Breast epithelium (tissue), 3 donors: Measurements from ENCODE around the gene PFDN1.

Source experiments
- CTCF ChIP-seq, 3 donors: fragments of 450-650 bp; IDR thresholded peaks; one replicate each; pipeline ENCODE4 v1.5.1; 2016 to 2017; ENCODE audit warnings: antibody characterized with exemption in 3 of 3, mild to moderate bottlenecking in 3 of 3, moderate library complexity in 3 of 3
- POLR2A ChIP-seq: fragments of 450-650 bp; IDR thresholded peaks from one replicate; pipeline ENCODE4 v1.6.1; 2016; ENCODE audit warnings: antibody characterized with exemption, mild to moderate bottlenecking, moderate library complexity
- POLR2AphosphoS5 ChIP-seq, 3 donors: sonication (generic); formaldehyde crosslinking; IDR thresholded peaks; one replicate each; pipeline ENCODE4 v1.6.1; 2017; ENCODE audit warnings: antibody characterized with exemption in 3 of 3

DNA sequence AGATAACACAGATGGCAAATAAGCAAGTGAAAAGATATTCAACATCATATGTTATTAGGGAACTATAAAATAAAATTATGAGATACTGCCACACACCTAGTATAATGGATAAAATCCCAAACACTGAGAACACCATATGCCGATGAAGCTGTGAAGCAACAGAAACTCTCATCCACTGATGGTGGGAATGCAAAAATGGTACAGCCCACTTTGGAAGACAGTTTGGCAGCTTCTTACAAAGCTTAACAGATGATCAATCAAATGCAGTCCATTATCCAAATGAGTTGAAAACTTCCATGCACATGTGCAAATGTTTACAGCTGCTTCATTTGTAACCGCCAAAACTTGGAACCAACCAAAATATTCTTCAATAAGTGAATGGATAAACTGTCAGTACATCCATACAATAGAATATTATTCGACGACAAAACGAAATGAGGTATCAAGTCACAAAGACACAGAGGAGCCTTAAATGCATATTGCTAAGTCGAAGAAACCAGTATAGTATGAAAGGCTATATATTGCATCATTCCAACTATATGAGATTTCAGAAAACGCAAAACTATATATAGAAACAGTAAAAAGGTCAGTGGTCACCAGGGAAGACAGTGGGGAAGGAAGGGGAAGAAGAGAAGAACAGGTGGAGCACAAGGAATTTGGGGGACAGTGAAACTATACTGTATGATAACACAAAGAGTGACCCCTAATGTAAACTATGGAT lies 14.9 kb downstream of the PFDN1 start:
- TF ChIP-seq CTCF (IDR thresholded peaks at IDR 0.05) (no peak), POLR2A (no peak), POLR2AphosphoS5 (IDR thresholded peaks at IDR 0.05) (no peak)
